Mesothelial cell of epicardium (in vitro differentiated cells): Measurements from ENCODE around the gene SEPTIN1. TPM values are rescaled to one million over a fixed set of nuclear protein-coding genes. Genes with fewer than 3 reads are reported as not detected.
"Not testable (repeated sequence)": the region's sequence is repeated elsewhere in the genome, so short reads cannot be mapped to it uniquely, and the experiment has no call there.

Experiments used
- DNase-seq, 2 experiments: peaks; one replicate each; pipeline ENCODE4 v3.0.0; 2021; ENCODE audit warnings: low spot score in 2 of 2; ENCODE audit not compliant: unreplicated experiment in 2 of 2
- H3K27ac Mint-ChIP-seq: 2 replicates; pipeline ENCODE4 v1.8.0; 2021; ENCODE audit warnings: mixed read lengths
- H3K27me3 Mint-ChIP-seq: 2 replicates; pipeline ENCODE4 v1.8.0; 2021; ENCODE audit warnings: low read depth, mixed read lengths
- H3K36me3 Mint-ChIP-seq: 2 replicates; pipeline ENCODE4 v1.8.0; 2021; ENCODE audit warnings: mixed read lengths
- H3K4me1 Mint-ChIP-seq: 2 replicates; pipeline ENCODE4 v1.8.0; 2021; ENCODE audit warnings: mixed read lengths
- H3K4me3 Mint-ChIP-seq: 2 replicates; pipeline ENCODE4 v1.8.0; 2021; ENCODE audit warnings: mild to moderate bottlenecking, moderate library complexity, mixed read lengths
- H3K9me3 Mint-ChIP-seq: 2 replicates; pipeline ENCODE4 v1.8.0; 2021; ENCODE audit warnings: mixed read lengths
- total RNA-seq: library from RNA; stranded (reverse); gene quantifications from 3 replicates; pipeline ENCODE4 v1.2.1, GENCODE V29; 2021
- TF ChIP-seq, protein P1 (sequence below): fragments of 200-600 bp; sonication (generic); IDR thresholded peaks from one replicate; pipeline ENCODE4 v1.5.0; 2021; ENCODE audit warnings: antibody characterized with exemption; ENCODE audit not compliant: unreplicated experiment

SEPTIN1 gene
- total RNA-seq, 1 donor from 2014 or later = 1.6 TPM

DNA sequence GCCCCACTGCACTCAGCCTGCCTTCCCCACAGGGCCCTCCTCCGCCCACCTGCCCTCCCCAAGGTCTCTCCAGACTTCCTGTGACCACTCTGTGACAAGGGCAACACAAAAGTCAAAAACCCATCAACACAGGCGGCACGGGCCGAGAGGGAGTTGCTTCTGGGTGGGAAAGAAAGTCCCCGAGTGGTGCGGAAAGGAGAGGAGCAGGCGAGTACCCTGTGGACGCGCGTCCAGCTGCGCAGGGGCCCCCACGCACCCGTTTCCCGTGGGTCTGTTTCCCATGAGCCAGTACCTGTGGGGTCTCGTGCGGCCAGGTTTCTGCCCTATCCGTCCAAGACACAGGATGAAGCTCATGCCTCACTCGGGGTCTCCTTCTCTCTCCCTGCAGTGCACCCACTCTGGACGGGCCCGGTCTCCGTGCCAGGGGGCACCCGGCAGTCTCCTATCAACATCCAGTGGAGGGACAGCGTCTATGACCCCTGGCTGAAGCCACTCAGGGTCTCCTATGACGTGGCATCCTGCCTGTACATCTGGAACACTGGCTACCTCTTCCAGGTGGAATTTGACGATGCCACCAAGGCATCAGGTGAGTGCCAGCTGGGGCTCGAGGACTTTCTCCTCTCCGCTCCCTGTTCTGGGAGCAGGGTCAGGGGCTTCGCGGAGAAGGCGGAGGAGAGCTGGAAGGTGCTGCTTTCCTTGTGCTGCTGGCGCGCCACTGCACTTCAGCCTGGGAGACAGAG, 39.4 kb downstream of the SEPTIN1 start:
- no peaks in the 10 kb centered on the region for H3K4me1 Mint-ChIP-seq
- no peaks in the 10 kb centered on the region for H3K27me3 Mint-ChIP-seq
- peak in 1 of 2 experiments; percentile 36 for DNase-seq
- no peaks in the 10 kb centered on the region for H3K36me3 Mint-ChIP-seq
- no peaks in the 10 kb centered on the region for H3K9me3 Mint-ChIP-seq
- no peak overlapping the region for H3K27ac Mint-ChIP-seq
- TF ChIP-seq, protein P1, sequence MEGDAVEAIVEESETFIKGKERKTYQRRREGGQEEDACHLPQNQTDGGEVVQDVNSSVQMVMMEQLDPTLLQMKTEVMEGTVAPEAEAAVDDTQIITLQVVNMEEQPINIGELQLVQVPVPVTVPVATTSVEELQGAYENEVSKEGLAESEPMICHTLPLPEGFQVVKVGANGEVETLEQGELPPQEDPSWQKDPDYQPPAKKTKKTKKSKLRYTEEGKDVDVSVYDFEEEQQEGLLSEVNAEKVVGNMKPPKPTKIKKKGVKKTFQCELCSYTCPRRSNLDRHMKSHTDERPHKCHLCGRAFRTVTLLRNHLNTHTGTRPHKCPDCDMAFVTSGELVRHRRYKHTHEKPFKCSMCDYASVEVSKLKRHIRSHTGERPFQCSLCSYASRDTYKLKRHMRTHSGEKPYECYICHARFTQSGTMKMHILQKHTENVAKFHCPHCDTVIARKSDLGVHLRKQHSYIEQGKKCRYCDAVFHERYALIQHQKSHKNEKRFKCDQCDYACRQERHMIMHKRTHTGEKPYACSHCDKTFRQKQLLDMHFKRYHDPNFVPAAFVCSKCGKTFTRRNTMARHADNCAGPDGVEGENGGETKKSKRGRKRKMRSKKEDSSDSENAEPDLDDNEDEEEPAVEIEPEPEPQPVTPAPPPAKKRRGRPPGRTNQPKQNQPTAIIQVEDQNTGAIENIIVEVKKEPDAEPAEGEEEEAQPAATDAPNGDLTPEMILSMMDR = no peak
- H3K4me3 Mint-ChIP-seq = no peak overlapping the region

DNA sequence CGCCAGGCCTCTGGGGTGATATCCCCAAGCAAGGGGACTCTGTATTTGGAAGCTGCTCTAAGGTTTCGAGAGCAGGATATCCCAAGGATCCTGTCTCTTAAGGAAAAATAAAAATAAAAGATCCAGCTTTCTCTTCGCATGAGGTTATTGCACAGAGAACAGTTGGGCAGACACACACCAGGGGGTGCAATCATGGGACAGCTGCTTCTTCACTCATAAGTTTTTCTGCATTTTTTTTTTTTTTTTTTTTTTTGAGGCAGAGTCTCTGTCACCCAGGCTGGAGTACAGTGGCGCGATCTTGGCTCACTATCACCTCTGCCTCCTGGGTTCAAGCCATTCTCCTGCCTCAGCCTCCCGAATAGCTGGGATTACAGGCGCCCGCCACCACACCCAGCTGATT, 40.4 kb downstream of the SEPTIN1 start:
- H3K27me3 Mint-ChIP-seq, H3K9me3 Mint-ChIP-seq, H3K4me3 Mint-ChIP-seq, DNase-seq, H3K27ac Mint-ChIP-seq, H3K36me3 Mint-ChIP-seq, H3K4me1 Mint-ChIP-seq: not testable (repeated sequence)

GRCh38 chr16:30340621-30341020, 41.7 kb downstream of the SEPTIN1 start:
- H3K36me3 Mint-ChIP-seq = no peaks in the 10 kb centered on the region
- no peaks in the 10 kb centered on the region for H3K27me3 Mint-ChIP-seq

GRCh38 chr16:30338715-30339114, 43.6 kb downstream of the SEPTIN1 start:
- not testable (repeated sequence) for DNase-seq, H3K27me3 Mint-ChIP-seq, H3K9me3 Mint-ChIP-seq, H3K4me3 Mint-ChIP-seq, H3K4me1 Mint-ChIP-seq, H3K27ac Mint-ChIP-seq, H3K36me3 Mint-ChIP-seq

More at GRCh38 chr16:30340621-30341020, 41.7 kb downstream of the SEPTIN1 start:
- Mint-ChIP-seq H3K27ac (no peak overlapping the region), H3K4me1 (no peaks in the 10 kb centered on the region), H3K4me3 (no peak overlapping the region), H3K9me3 (no peaks in the 10 kb centered on the region)
- DNase-seq = no peak
- TF ChIP-seq, protein P1 = no peak

- not testable (repeated sequence) for H3K9me3 Mint-ChIP-seq, H3K27me3 Mint-ChIP-seq, H3K4me1 Mint-ChIP-seq, DNase-seq, H3K36me3 Mint-ChIP-seq, H3K27ac Mint-ChIP-seq, H3K4me3 Mint-ChIP-seq
Observed at GRCh38 chr16:30337964-30338357, 44.4 kb downstream of the SEPTIN1 start.

- H3K27me3 Mint-ChIP-seq = no peaks in the 10 kb centered on the region
- H3K4me1 Mint-ChIP-seq = peaks cover 5% of the 10 kb centered on the region
- H3K4me3 Mint-ChIP-seq = peak overlapping the region; percentile 69
- H3K36me3 Mint-ChIP-seq = no peaks in the 10 kb centered on the region
- DNase-seq = no peak
- H3K27ac Mint-ChIP-seq = peak overlapping the region; percentile 85
- H3K9me3 Mint-ChIP-seq = no peaks in the 10 kb centered on the region
- TF ChIP-seq, protein P1 = no peak
Observed at GRCh38 chr16:30335598-30336474, 46.5 kb downstream of the SEPTIN1 start.

DNA sequence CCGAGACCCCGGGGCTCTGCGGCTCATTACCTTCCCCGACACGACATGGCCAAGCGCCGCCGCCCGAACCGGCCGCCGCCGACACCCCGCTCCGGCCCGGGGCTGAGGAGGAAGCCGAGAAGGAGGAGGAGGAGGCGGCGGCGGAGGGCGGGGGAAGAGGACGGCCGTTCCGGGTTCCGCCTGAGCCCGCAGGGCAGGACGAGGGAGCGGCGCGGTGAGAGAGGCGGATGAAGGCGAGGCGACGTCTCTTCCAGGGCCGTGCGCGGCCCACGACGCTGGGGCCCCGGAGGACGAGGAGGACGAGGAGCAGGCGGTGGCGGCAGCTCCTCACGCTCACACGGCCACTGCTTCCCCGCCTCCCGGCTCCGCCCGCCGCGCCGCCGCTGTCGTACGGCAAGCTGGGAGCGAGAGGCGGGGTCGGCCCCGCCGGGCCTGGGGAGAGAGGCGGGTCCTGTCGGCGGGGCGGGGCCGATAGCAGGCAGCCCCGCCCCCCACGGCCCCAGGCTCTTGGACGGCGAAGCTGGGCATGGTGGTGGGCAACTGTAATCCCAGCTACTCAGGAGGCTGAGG, 47.2 kb downstream of the SEPTIN1 start:
- not testable (repeated sequence) for H3K4me1 Mint-ChIP-seq, H3K27me3 Mint-ChIP-seq, H3K9me3 Mint-ChIP-seq, H3K36me3 Mint-ChIP-seq
- peak; percentile 80 to 84 for DNase-seq
- Mint-ChIP-seq H3K27ac (peak overlapping the region; percentile 85), H3K4me3 (peak overlapping the region; percentile 85)

DNA sequence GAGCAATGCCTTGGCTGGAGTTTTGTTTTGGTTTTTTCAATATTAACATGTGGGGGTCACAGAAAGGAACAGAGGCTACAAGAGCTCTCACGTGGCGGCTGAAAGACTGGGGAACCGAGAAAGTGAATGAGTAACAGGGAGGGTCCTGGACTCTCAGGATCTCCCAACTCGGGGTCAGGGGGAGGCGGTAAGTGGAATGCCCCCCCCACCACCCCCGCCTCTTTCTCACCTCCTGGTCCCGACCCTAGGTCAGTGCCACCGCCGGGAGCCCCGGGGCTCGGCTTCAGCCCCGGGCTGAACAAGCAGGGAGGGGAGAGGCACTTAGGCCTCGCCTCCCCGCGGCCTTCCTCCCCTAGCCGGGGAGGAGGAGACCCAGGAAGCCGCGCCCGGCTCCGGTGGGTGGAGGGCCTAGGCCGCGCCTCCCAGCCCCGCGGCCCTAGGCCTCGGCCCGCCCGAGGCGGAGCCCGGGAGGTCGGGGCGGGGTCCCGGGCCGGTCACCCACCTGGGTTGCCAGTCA, 47.8 kb downstream of the SEPTIN1 start:
- not testable (repeated sequence) for H3K36me3 Mint-ChIP-seq, H3K9me3 Mint-ChIP-seq, H3K27me3 Mint-ChIP-seq, H3K4me1 Mint-ChIP-seq
- DNase-seq = peak; percentile 50 to 71
- peak overlapping the region; percentile 96 for H3K27ac Mint-ChIP-seq
- H3K4me3 Mint-ChIP-seq = peak overlapping the region; percentile 85
